DND-41 (cell line): ENCODE results near the gene ERG.

Source experiments
- EZH2 ChIP-seq: IDR thresholded peaks from 3 replicates; pipeline ENCODE4 v1.6.1; 2012; ENCODE audit warnings: borderline replicate concordance, low read depth, mild to moderate bottlenecking, moderate library complexity, low read length, inconsistent platforms; ENCODE audit not compliant: severe bottlenecking
- TF ChIP-seq, protein P1 (sequence below): IDR thresholded peaks from 2 replicates; pipeline ENCODE4 v1.5.1; 2012; ENCODE audit warnings: borderline replicate concordance, low read length, moderate library complexity, mild to moderate bottlenecking; ENCODE audit not compliant: poor library complexity, severe bottlenecking; ENCODE audit errors: extremely low read depth

DNA sequence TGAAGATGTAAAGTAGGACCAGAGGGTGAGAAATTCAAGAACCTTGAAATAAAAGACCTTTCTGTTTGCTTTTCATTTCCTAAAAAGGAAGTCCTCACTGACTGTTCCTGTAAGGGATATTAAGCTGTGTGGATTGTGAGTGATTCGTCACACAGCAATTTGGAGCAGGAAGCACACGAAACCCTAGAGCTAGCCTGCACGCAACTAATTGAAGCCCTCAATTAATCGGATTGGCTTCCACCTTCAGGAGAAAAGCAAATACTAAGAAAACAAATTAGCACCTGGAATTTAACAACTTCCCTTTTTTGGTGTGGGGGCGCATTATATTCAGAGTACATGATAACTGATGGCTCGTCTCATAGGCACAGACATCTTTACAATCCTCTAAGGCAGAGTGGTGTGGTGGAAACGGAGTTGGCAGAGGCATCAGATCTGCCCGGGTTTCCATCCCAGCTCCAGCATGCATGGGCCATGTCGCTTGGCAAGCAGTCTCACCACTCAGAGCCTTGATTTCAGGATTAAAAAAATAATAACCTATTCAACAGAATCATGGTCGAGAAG is 146.2 kb downstream of the ERG start:
- TF ChIP-seq, protein P1, sequence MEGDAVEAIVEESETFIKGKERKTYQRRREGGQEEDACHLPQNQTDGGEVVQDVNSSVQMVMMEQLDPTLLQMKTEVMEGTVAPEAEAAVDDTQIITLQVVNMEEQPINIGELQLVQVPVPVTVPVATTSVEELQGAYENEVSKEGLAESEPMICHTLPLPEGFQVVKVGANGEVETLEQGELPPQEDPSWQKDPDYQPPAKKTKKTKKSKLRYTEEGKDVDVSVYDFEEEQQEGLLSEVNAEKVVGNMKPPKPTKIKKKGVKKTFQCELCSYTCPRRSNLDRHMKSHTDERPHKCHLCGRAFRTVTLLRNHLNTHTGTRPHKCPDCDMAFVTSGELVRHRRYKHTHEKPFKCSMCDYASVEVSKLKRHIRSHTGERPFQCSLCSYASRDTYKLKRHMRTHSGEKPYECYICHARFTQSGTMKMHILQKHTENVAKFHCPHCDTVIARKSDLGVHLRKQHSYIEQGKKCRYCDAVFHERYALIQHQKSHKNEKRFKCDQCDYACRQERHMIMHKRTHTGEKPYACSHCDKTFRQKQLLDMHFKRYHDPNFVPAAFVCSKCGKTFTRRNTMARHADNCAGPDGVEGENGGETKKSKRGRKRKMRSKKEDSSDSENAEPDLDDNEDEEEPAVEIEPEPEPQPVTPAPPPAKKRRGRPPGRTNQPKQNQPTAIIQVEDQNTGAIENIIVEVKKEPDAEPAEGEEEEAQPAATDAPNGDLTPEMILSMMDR, result no peak
- TF ChIP-seq EZH2, result no peak
